GM06990 (cell line): Measurements from ENCODE around the gene FNDC3B.

ENCODE experiments used
- DNase-seq: peaks from one replicate; pipeline ENCODE4 v3.0.0-alpha.2; 2011; ENCODE audit not compliant: insufficient read length; ENCODE audit errors: extremely low read depth
- H3K27me3 ChIP-seq: replicated peaks from 2 replicates; pipeline ENCODE4 v1.6.0; 2011; ENCODE audit warnings: low read length; ENCODE audit not compliant: control insufficient read depth, insufficient read depth
- H3K36me3 ChIP-seq: 2 replicates; pipeline ENCODE4 v1.5.1; 2011; ENCODE audit warnings: low read length; ENCODE audit not compliant: control insufficient read depth, insufficient read depth
- H3K4me3 ChIP-seq: replicated peaks from 2 replicates; pipeline ENCODE4 v1.5.1; 2011; ENCODE audit warnings: low read depth, mild to moderate bottlenecking, control low read depth, low read length
- TF ChIP-seq, protein P1 (sequence below): IDR thresholded peaks from 2 replicates; pipeline ENCODE4 v1.5.1; 2011; ENCODE audit warnings: low read length, control low read depth, mild to moderate bottlenecking, inconsistent platforms; ENCODE audit not compliant: insufficient read depth, poor library complexity, severe bottlenecking

Gene FNDC3B

GRCh38 chr3:172129850-172130716, 90.7 kb downstream of the FNDC3B start:
- no peaks in the 10 kb centered on the region for H3K36me3 ChIP-seq
- no peak overlapping the region for H3K4me3 ChIP-seq
- no peak for DNase-seq
- TF ChIP-seq, protein P1, sequence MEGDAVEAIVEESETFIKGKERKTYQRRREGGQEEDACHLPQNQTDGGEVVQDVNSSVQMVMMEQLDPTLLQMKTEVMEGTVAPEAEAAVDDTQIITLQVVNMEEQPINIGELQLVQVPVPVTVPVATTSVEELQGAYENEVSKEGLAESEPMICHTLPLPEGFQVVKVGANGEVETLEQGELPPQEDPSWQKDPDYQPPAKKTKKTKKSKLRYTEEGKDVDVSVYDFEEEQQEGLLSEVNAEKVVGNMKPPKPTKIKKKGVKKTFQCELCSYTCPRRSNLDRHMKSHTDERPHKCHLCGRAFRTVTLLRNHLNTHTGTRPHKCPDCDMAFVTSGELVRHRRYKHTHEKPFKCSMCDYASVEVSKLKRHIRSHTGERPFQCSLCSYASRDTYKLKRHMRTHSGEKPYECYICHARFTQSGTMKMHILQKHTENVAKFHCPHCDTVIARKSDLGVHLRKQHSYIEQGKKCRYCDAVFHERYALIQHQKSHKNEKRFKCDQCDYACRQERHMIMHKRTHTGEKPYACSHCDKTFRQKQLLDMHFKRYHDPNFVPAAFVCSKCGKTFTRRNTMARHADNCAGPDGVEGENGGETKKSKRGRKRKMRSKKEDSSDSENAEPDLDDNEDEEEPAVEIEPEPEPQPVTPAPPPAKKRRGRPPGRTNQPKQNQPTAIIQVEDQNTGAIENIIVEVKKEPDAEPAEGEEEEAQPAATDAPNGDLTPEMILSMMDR: no peak
- no peaks in the 10 kb centered on the region for H3K27me3 ChIP-seq

GRCh38 chr3:172130717-172131050, 91.3 kb downstream of the FNDC3B start:
- H3K36me3 ChIP-seq: no peaks in the 10 kb centered on the region
- DNase-seq: no peak
- no peaks in the 10 kb centered on the region for H3K27me3 ChIP-seq
- TF ChIP-seq, protein P1: no peak
- no peak overlapping the region for H3K4me3 ChIP-seq

DNA sequence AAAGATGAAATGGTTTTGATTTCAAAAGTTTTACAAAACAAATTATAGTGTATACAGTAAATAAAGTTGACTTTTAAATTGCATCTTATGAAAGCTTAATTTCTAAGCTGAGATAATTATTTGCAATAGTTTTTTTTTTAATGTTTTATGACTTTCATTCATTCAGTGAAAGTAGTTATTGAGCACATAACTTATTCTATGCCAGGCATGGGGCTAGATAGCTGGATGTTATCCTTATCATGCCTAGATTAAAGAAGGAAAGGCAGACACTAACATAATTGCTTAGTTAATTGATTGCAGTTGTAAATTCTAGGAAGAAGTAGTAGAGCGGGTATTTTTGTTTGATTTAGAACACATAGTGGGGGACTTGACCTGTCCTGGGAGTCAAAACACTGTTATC, 92.4 kb downstream of the FNDC3B start:
- no peaks in the 10 kb centered on the region for H3K27me3 ChIP-seq
- no peaks in the 10 kb centered on the region for H3K36me3 ChIP-seq
- no peak overlapping the region for H3K4me3 ChIP-seq
- no peak for DNase-seq
- TF ChIP-seq, protein P1: no peak

DNA sequence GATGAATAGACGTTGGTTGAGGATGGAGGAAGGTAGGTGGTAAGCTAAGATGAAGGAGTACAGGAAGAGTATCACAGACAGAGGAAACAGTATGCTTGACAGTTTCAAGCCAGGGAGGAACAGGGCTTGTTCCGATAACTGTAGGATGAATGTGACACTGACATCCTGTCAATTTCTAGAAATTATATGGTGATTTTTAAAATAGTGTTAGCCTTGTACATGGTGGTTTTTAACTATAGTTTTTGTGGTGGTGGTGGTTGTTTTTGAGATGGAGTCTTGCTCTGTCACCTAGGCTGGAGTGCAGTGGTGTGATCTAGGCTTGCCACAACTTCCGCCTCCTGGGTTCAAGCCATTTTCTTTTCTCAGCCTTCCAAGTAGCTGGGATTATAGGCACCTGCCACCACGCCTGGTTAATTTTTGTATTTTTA, 92.8 kb downstream of the FNDC3B start:
- TF ChIP-seq, protein P1: no peak
- no peak for DNase-seq
- Histone ChIP-seq H3K36me3 (no peaks in the 10 kb centered on the region), H3K27me3 (no peaks in the 10 kb centered on the region), H3K4me3 (no peak overlapping the region)

GRCh38 chr3:172132721-172133311, 93.4 kb downstream of the FNDC3B start:
- Histone ChIP-seq H3K4me3 (no peak overlapping the region), H3K27me3 (no peaks in the 10 kb centered on the region), H3K36me3 (no peaks in the 10 kb centered on the region)
- DNase-seq: no peak
- TF ChIP-seq, protein P1: no peak
